Body of pancreas (tissue), 4 donors: ENCODE measurements around the gene PTPN1. TPM values are rescaled to one million over a fixed set of nuclear protein-coding genes. Genes with fewer than 3 reads are reported as not detected.

Experiments
- ATAC-seq: fragments of 150-250 bp; one replicate; pipeline ENCODE4 v1.9.1; 2016
- DNase-seq, 4 donors: peaks; one replicate each; pipeline ENCODE4 v3.0.0-alpha.2; 2019
- H3K27ac ChIP-seq, 4 donors: fragments of 200-600 bp; sonication (generic); 1 replicate in 3 of 4; 2 replicates in 1 of 4; pipeline versions ENCODE4 v1.5.1 to v1.6.1; 2016 to 2019; ENCODE audit warnings: mild to moderate bottlenecking in 1 of 4, mixed read lengths in 1 of 4, moderate library complexity in 1 of 4
- H3K27me3 ChIP-seq, 2 donors: fragments of 200-600 bp; sonication (generic); one replicate each; pipeline ENCODE4 v1.6.0; 2016; ENCODE audit warnings: mild to moderate bottlenecking in 1 of 2
- H3K36me3 ChIP-seq, 2 donors: fragments of 200-600 bp; sonication (generic); replicated peaks in 1 of 2; 2 replicates each; pipeline ENCODE4 v1.5.1; 2016; ENCODE audit warnings: low read depth in 2 of 2; ENCODE audit not compliant: insufficient read depth in 1 of 2
- H3K4me1 ChIP-seq: fragments of 200-600 bp; sonication (generic); one replicate; pipeline ENCODE4 v1.6.0; 2016
- H3K4me3 ChIP-seq, 2 donors: fragments of 200-600 bp; sonication (generic); 1 replicate in 1 of 2; 2 replicates in 1 of 2; pipeline ENCODE4 v1.5.1; 2016 to 2019
- H3K9me3 ChIP-seq, 3 donors: fragments of 200-600 bp; sonication (generic); 1 replicate in 2 of 3; 2 replicates in 1 of 3; pipeline ENCODE4 v1.5.1; 2016
- POLR2A ChIP-seq, 3 donors: fragments of 450-650 bp; IDR thresholded peaks; one replicate each; pipeline ENCODE4 v1.6.1; 2016; ENCODE audit warnings: antibody characterized with exemption in 3 of 3, mild to moderate bottlenecking in 2 of 3
- WGBS, 2 donors: methylation state at CpG; one replicate each; pipeline ENCODE4 v1.1.5; 2017; 5-methylcytosine and 5-hydroxymethylcytosine counted together
- intact Hi-C: fragments of 100-400 bp; cut with DNase I; formaldehyde crosslinking; loops from one replicate; pipeline ENCODE4 v1.15.1; 2023
- total RNA-seq, 2 donors: library from RNA; depleted of rRNA; stranded (reverse); fragments of >200 nt; gene quantifications; one replicate each; pipeline ENCODE4 v1.1.0, GENCODE V29; 2016
- TF ChIP-seq, protein P1 (sequence below), 7 experiments: fragments of 450-650 bp in 4 of 7; fragments of 200-600 bp in 3 of 7; sonication (generic) in 3 of 7; IDR thresholded peaks; one replicate each; pipeline ENCODE4 v1.5.1; 2016 to 2019; ENCODE audit warnings: antibody characterized with exemption in 7 of 7

The PTPN1 gene
- total RNA-seq, 2 donors from 2014 or later = 9.1 to 10.2 TPM

- intact Hi-C loops = no loop called here
- peaks cover 21% of the 10 kb centered on the region for H3K4me1 ChIP-seq
Measured at GRCh38 chr20:50569864-50570836, 60.0 kb downstream of the PTPN1 start.

GRCh38 chr20:50571466-50571865 lies 61.3 kb downstream of the PTPN1 start:
- no peak for TF ChIP-seq POLR2A (IDR thresholded peaks at IDR 0.05)
- TF ChIP-seq, protein P1, sequence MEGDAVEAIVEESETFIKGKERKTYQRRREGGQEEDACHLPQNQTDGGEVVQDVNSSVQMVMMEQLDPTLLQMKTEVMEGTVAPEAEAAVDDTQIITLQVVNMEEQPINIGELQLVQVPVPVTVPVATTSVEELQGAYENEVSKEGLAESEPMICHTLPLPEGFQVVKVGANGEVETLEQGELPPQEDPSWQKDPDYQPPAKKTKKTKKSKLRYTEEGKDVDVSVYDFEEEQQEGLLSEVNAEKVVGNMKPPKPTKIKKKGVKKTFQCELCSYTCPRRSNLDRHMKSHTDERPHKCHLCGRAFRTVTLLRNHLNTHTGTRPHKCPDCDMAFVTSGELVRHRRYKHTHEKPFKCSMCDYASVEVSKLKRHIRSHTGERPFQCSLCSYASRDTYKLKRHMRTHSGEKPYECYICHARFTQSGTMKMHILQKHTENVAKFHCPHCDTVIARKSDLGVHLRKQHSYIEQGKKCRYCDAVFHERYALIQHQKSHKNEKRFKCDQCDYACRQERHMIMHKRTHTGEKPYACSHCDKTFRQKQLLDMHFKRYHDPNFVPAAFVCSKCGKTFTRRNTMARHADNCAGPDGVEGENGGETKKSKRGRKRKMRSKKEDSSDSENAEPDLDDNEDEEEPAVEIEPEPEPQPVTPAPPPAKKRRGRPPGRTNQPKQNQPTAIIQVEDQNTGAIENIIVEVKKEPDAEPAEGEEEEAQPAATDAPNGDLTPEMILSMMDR (IDR thresholded peaks at IDR 0.05) = no peak
- peaks cover 0 to 15% of the 10 kb centered on the region in 2 donors for H3K36me3 ChIP-seq
- H3K9me3 ChIP-seq = no peaks in the 10 kb centered on the region
- no peak overlapping the region for H3K4me3 ChIP-seq
- no peaks in the 10 kb centered on the region for H3K27me3 ChIP-seq
- ATAC-seq (no peak), DNase-seq (no peak)
- no peak overlapping the region for H3K27ac ChIP-seq
- 84 to 96% methylated on average over 2 of the region's 2 CpGs for WGBS, 2 donors
- intact Hi-C loops = no loop called here
- H3K4me1 ChIP-seq = peaks cover 21% of the 10 kb centered on the region

More at GRCh38 chr20:50569864-50570836, 60.0 kb downstream of the PTPN1 start:
- no peaks in the 10 kb centered on the region for H3K9me3 ChIP-seq
- WGBS, 2 donors = 77 to 91% methylated on average over 9 to 14 of the region's 14 CpGs
- DNase-seq (no peak), ATAC-seq (no peak)
- H3K27ac ChIP-seq = no peak overlapping the region
- TF ChIP-seq, protein P1 (IDR thresholded peaks at IDR 0.05) = no peak
- no peak for TF ChIP-seq POLR2A (IDR thresholded peaks at IDR 0.05)
- H3K27me3 ChIP-seq = no peaks in the 10 kb centered on the region
- peaks cover 0 to 20% of the 10 kb centered on the region in 2 donors for H3K36me3 ChIP-seq
- no peak overlapping the region for H3K4me3 ChIP-seq

GRCh38 chr20:50572938-50573777 lies 63.0 kb downstream of the PTPN1 start:
- Histone ChIP-seq H3K4me3 (no peak overlapping the region), H3K36me3 (peaks cover 0 to 13% of the 10 kb centered on the region in 2 donors), H3K27ac (no peak overlapping the region), H3K4me1 (peaks cover 28% of the 10 kb centered on the region), H3K9me3 (no peaks in the 10 kb centered on the region), H3K27me3 (no peaks in the 10 kb centered on the region)
- ATAC-seq (peak; percentile 31), DNase-seq (no peak)
- no peak for TF ChIP-seq POLR2A (IDR thresholded peaks at IDR 0.05)
- TF ChIP-seq, protein P1 (IDR thresholded peaks at IDR 0.05) = no peak
- intact Hi-C loops = no loop called here
- WGBS, 2 donors = 50 to 64% methylated on average over 6 of the region's 6 CpGs

DNA sequence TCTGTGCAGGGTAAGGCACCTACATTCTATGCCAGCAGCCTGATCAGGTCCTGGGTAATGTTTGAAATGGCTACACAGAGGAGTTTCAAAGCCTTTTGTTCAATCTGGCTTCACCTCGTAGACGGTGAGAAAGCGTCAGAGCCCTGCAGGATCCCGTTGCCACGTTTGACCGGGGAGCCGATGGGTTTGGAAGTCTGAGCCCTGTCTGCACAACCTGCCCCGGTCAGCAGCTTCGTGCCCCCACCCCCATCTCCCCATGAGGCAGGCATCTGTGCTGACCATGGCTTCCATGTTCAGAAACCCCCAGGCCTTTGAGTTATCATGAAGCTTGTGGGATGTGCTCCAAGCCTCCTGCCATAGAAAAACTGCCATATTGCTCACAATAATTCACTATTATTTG lies 63.9 kb downstream of the PTPN1 start:
- Histone ChIP-seq H3K4me1 (peaks cover 28% of the 10 kb centered on the region), H3K27ac (no peak overlapping the region), H3K4me3 (no peak overlapping the region), H3K27me3 (no peaks in the 10 kb centered on the region), H3K36me3 (peaks cover 0 to 10% of the 10 kb centered on the region in 2 donors), H3K9me3 (no peaks in the 10 kb centered on the region)
- DNase-seq = no peak
- 87 to 88% methylated on average over 7 to 9 of the region's 9 CpGs for WGBS, 2 donors
- TF ChIP-seq POLR2A (IDR thresholded peaks at IDR 0.05) = no peak
- TF ChIP-seq, protein P1 (IDR thresholded peaks at IDR 0.05) = no peak
- no peak for ATAC-seq
- intact Hi-C loops = no loop called here
